ENCODE results near the gene IER5.

IER5 gene

DNA sequence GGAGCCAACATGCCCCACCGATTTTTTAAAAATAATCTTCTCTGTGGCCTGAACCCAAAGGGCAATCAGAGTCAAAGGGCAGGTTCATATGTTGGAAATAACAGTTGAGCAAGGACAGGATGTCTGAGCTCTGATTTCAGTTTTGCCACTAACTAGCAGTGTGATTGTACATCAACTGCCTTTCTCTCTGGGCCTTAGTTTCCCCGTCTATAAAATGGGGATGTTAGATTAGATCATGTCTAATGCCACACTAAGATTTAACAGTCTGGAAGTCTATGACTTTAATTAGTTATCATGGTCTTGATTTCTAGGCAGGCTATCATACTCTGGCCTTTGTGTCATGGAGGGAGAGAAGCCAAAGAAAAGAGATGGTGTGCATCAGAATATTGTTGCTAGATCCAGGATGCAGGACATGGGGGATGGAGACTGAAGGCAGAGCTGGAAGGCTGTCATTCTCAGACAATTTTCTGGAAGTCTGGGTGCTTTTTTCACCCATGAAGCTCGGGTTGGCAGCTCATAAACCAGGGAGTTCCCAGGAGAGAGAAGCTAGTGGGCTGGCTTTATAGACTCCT lies 28.4 kb downstream of the IER5 start:
- DNase-seq: no peak

DNA sequence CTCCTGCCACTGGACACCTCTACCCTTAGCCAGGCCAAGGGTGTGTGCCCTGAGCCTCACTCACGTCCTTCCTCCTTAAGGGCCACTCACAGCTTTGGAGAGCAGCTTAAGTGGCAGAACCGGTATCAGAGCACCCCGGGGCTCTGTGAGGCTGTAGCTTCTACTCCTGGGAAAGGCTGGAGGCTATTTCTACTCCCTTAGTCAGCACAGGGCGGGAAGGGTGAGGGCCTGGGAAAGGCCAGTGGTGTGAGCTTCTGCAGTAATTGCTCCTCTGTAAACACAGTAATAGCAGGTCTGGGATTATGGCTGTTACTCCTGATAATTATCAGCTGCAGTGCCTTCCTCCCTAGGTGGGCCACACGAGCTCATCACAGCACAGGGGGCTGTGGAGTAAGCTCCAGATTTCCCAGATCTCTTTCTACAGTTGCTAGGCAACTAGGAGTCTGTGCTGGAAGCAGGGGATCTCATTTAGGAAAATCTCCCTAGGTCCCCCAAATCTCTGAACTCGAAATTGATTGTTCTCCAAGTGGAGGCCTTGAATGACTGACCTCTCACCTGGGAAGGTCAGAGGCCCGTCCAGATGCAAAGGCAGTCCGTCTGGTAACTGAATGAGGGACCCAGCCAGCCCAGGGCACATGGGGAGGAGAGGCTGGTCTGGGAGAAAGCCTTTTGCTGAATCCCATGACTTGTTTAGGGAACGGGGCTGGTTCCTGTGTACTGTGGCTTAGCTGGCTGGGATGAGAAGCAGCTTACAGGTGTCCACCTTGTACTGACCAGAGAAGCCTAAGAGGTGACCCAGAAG lies 29.3 kb downstream of the IER5 start:
- no peak for DNase-seq

DNA sequence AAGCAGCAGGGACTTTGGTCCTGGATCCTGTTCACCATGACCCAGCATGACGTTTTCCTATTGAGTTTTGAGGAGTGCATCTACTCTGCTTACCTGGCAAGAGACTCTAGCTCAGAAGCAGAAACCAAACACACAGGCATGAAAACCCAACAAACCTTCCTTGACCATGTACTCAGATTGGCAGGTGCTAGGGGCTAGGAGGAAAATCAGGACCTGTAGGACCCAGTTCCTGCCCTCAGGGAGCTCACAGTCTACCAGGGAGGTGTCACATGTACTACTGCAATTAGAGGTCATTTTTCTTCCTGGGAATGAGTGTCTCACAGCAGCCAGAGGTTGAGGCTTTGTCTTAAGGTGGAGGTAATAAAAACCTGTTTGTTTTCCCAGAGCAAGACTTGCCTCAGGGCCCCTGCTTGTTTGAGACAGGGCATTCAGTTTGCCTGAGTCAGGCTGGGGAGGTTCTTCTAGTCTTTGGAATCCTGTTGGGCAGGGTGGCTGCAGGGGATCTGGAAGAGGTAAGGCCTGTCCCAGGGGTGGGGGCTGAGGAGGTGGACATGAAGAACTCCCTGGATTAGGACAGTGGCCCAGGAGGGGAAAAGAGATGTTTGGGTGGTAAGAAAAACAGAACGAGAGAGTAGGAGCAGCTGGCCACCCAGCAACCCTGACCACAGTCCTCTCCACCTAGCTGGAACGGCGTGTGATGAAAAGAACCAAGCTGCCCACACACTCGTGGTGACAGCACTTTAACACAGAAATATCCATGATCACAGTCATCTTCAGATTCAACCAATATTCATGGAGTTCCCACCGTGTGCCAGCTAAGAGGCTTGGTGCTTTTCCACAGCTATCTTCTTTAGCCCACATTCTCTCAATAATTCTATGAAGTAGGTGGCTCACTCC lies 30.8 kb downstream of the IER5 start:
- no peak for DNase-seq

DNA sequence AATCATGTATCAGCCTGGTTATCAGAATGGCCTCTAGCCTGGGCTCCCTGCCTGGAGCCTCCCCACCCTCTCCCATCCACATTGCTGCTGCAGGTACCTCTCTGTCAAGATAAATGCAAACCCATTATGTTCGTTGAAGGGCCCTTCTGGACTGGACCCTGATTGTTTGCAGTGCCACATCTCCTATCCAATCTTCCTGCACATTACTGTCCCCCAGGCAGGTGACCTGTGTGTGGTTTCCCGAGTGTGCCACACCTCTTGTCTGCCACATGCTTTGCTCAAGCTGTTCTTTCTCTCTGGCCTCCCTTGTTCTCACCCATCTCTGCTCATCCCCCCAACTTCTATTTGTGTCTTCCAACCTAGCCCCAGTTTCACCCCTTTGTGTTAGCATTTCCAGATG lies 32.4 kb downstream of the IER5 start:
- no peak for DNase-seq

DNA sequence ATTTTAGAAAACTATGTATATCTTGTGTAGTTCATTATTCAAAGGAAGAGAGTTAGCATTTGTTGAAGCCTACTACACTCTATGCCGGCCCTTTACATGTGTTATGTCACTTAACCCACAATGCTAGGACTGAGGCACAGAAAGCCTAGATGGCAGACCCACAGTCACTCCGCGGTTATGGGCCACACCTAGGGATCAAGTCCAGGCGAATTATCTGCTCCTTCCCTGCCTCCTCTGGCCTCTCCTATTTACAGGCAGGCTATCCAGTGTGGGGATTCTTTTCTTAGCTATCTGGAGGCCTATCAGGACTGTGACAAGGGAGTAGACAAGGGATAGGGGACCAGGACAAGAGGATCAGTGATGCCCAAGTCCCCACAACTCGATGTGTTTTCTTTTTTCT lies 33.0 kb downstream of the IER5 start:
- DNase-seq: no peak

DNA sequence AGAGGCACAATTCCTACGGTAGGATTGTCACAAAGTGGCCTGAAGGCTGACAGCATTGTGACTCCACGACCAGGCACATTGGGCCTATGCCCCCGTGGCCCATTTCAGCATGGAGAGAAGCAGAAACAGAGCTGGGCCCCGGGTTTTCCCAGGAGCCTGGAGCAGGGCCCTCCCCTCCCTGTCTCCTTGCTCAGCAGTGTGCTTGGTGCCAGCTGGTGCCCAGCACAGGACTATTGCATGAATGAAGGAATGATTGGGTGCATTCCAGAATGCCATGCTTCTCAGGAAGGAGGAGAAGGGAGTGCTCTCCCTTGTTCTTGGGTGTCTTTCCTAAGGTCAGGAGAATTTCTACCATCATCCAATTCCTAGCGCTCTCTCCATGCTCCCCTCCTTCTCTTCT lies 33.7 kb downstream of the IER5 start:
- no peak for DNase-seq

DNA sequence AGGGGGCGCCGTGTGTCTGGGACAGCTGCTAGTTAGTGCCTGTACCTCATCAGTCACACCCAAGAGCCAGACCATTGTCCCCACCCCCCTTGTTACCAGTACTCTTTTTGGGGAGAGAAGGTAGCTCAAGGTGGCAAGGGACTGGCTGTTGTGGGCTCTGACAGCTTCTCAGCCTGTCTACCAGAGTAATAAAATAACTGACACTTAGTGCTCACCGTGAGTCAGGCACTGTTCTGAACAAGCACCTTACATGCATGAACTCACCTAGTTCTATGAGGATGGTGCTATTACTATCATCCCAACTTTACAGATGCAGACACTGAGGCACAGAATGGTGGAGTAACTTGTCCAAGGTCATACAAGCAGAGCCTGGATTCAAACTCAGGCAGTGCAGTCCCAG lies 34.7 kb downstream of the IER5 start:
- DNase-seq: no peak

DNA sequence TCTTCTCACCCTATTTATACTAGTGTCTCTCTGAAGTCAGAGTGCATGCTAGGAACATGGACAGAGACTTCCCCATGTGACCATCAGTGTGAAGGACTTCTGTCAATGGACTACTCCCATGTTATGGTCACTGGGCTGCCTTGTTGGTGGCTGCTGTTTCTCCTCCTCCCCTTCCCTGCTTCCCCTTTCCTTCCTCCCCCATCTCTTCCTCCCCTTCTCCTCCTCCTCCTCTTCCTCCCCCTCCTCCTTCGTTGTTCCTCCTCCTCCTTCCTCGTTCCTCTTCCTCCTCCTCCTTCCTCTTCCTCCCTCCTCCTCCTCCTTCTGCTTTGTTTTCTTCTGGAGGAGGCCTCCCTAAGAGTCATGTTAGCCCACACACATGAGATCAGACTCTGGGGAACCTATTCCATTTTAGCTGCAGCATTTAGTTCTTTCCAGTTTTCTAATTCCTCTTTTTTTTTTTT lies 35.8 kb downstream of the IER5 start:
- DNase-seq: no peak

DNA sequence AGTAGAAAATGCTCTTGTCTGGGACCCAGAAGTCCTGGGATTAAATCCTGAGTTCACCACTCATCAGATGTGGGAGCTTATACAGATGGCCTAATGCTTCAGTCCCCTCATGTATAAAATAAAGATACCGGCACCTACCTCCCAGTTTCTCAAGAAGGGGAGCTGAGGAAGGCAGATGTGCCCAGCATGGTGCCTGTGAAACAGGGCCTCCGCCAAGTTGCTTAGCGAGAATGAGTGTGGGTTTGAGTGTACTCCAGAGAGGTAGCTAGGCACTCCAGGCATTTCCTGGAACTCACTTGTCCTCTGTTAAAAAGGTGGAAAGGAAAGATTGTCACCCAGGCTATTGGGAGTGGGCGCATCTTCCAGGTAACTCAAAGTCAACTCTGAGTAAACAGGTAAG lies 37.8 kb downstream of the IER5 start:
- no peak for DNase-seq

DNA sequence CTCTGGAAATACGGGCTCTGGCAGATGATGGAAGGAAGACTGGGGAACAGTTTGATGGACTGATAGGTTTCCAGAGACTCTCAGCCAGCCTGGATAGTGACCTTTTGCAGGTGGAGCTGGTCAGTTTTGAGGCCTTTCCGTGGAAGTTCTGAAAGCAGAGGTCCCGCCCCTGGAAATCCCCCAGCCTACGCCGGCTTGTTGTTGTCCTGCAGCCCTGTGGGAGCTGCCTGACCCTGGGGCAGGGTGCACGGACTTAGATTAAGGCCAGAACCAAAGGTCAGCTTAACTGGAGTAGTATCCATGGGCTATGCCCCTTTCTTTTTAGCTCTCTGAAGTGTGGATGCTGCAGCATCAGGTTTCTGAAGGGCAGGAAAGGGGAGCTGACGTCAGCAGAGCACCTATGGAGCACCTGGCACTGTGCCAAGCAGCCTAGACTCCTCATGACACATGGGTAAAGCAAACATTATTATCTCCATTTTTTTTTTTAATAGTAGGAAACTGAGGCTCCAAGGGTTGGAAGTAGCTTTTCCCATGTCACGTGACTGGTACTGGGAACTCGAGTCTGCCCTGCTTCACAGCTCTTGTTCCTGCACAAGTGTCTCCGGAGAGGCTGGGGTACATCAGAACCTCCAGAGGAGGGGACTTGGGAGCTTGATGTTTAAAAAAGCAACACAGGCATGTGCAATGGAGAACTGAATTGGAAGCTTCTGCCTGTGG lies 38.5 kb downstream of the IER5 start:
- no peak for DNase-seq

DNA sequence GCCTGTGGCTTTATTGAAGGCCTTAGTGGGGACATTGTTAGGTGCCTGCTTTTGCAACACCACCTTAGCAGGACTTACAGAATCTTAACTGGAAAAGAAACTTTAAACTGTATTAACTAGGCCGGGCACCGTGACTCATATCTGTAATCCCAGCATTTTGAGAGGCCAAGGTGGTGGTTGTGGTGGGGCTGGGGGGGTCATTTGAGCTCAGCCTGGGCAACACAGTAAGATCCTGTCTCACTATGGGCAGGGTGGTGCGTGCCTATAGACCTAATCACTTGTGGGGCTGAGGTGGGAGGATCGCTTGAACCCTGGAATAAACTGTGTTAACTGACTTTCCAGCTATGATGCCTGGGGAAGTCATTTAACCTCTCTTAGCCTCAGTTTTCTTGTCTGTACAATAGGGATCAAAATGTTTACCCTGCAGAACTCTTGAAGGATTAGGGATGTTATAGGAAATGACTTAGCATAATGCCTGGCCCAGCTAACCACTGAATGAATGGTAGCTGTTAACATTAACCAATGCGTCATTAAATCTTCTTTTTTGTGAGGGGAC lies 39.5 kb downstream of the IER5 start:
- no peak for DNase-seq

DNA sequence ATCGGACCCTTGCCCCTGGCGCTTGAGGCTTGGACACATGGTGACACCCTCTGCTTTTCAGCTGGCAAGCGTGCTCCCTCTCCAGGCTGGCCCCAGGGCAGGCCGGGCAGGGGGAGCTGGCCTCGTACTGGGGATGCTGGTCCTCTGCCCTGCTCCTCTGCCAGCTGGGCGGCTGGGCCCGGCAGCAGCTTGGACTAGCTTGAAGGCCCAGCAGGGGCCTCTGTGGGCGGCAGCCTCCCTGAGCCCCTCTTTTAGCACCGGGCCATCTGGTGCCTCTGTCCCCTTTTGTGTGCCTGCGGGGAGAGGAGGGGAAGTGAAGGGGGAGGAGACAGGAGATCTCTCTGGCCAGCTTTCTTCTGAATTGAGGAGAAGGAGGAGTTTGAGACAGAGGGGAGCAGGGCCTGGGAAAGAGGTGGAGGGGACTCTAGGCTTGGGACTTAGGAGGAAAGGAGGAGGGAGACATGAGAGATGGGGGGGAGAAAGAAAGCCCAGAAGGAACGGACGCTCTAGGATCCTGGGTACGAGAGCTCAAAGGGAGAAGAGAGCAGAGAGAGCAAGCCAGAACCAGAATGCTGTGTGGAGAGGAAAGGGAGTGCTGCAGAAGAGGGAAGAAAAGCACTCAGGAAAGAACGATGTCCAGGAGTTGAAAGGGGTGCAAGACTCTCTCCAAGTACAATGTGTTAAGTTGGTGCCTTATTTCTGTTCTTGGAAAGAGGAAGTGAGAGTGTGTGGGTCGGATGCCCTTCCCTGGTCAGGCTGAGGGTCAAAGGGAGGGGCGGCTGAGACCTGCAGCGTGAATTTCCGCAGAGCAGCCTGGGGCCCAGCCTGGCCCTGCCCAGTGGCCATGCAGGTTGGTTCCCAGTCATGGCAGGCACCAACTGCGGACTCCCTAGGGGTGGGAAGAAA lies 40.3 kb downstream of the IER5 start:
- DNase-seq: no peak

DNA sequence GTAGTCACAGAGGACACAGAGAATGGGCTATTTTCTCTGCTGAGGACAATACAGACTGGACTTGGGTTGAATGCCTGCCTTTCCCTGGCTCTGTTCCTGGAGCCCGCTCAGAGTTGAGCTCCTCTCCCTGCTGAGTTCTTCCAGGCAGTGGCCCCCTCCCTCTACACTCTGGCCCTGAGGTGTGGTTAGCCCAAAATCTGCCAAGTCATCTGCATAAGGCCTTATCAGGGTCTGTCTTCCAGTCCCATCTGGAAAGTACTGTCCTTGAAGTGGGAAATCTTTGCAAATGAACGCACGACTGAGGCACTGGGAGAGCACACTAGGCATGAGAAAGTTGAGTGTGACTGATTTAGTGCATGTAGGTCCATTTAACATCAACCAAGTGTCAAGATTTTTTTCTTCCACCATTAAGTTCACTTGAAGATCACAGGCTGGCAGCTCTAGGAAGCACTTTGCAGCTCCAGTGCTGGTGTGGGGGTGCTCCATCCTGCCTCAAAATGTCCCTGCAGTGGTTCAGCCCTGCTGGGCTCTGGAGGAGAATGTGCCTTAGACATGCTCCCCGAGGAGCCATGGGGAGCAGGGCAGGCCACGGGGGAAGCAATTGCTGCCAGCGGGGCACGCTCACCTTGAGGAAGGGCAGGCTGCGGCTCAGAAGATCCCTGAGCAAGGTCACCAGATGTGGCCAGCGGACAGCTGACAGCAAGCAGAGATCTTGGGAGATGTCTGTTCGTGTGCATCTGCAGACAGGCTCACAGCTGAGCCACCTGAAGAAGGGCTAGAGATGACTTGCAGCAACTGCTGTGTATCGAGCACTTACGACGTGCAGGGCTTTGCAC lies 41.5 kb downstream of the IER5 start:
- DNase-seq: no peak

DNA sequence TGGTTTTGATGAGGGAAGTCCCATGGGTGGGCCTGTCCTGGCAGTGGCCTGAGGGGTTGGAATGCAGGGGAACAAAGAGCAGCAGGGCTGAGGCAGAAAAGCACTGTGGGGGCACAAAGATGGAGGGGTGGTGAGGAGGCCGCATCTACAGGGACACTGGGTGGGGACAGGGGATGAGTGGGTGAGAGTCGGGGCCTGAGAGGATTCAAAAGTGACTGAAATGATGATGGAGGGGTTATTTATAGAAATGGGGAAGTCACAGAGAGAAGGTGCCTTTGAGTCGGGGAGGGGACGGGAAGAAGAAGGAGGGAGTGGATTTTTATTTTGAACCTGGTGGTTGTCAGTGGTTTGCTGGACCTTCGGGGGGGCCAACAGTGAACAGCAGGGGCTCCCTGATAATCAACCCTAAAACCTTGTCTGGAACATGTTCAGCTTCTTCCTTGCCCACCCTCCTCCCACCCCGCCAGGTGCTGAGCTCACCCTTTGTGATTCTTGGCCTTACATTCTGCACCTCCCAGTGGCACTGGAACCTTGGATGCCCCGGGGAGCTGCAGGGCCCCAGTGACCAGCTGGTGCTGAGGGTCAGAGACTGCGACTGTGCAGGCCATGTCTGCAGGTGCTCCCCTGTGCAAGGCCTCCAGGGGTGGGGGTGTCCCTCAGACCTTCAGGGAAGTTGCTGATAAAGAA lies 42.9 kb downstream of the IER5 start:
- no peak for DNase-seq

DNA sequence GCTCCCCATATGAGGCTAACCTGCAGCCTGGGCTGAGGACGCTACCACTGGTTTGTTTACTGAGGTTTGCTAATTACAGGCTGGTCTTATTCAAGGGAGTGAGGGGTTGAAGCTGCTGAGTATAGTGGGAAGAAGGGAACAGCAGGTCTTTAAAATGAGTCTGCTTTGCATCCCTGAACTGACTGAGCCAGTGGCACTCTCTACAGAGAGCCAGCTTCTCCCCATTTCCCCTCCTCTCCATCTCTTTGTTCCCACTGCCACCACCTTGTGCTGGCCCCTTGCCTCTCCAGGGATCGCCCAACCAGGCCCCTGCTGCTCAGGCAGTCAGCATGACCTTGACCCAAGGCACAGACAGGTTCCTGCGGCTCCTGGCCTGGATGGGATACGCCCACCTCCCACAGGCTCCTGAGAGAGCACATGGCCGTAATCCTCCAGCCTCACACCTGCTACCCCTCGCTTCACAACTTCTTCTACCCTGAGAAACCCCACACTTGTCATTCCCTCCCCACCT lies 45.0 kb downstream of the IER5 start:
- no peak for DNase-seq

DNA sequence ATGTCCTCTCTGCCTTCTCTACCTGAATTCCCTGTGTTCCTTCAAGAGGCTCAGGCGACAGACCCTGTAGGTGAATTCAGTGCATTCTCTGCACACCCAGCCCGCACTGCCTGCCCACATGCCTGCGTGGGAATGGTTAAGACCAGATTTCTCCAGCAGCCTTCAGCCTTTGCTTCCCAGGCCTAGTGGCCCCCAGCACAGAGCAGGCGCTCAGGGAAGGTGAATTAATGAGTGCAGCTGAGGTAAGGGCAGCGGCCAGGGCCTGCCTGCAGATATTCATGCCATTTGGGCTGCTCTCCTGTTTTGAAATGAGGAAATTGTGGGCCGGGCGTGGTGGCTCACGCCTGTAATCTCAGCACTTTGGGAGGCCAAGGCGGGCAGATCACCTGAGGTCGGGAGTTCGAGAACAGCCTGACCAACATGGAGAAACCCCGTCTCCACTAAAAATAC lies 45.5 kb downstream of the IER5 start:
- no peak for DNase-seq

DNA sequence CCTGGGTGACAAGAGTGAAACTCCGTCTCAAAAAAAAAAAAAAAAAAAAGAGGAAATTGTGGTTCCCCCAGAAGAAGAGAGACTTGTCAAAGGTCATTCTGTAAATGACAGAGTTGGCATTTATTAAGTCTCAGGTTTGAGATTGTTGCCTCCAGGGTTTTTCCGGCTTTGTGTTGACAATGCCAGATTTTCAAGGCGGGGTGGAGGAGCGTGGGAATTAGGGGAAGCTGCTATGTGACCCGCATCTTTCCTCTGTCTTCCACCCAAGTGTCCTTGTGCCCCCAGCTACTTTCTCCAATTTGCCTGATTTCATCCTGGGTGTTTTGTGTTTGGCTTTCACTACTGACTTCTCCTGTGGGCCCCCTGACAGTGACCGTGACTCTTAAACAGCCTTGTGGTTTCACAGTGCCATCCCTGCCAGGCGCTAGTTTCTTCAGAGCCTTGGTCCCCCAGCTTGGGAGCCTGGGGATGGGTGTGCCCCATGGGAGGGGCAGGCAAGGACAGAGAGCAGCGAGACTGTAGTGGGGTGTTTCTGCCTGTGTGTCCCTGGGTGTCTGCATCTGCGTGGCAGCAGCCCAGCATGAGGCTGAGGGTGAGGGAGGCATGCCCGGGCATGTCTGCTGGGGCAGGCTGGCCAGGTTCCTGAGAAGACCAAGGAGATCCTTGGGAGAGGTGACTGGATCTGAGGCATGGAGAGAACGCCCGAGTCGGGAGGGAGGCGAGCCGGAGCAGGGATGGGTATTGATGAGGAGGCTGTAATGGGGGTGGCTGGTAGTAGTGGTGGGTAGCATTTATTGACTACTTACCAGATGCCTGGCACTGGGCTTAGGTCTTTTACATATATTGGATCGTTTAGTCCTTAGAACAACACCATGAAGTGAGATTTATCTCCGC lies 46.3 kb downstream of the IER5 start:
- DNase-seq: peak; percentile 24

DNA sequence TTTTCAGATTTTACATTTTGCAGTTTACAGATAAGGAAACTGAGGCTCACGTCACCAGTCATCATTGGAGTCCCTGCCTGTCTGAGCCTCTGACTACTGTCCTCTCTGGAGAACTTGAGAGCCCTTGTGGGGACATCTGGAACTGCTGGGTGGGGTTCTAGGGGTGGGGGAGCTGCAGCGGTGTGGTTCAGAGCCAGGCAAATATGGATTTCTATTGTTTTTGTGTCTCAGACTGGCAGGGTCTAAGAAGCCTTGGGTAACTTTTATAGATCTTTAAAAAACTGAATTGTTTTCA lies 46.9 kb downstream of the IER5 start:
- peak; percentile 26 for DNase-seq
